ENCODE measurements around the gene COL6A1. TPM values are rescaled to one million over a fixed set of nuclear protein-coding genes. Genes with fewer than 3 reads are reported as not detected.

COL6A1 gene
- total and polyA plus RNA-seq, 2 donors (not counting 3 experiments of a cell fraction or from before 2014, with no cell fraction given): 30.1 to 42.4 TPM

DNA sequence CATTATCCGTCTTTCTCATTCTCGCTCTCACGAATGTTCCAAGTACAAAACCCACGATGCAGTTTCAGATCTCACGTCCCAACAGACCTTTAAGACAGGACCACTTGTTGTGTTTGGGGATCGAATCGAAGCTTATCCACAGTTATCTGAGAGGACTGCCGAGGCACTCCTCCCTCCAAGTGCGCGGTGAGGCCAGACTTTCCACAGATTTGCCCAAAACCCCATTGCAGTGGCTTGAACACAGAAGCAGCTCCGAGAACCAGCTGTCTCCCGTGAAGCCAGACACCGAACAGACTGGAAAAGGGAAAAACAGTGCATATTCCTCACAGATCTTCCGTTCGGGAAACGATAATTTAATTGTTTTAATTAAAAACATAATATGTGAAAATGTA is 69.8 kb downstream of the COL6A1 start:
- Histone ChIP-seq H3K9ac (replicated peaks; ENCODE audit: extremely low read depth, insufficient read depth, low read length) (no peak overlapping the region), H3K27me3 (ENCODE audit: control insufficient read depth in 2 of 2, insufficient read depth in 2 of 2, low read length in 2 of 2) (no peaks in the 10 kb centered on the region), H3K4me1 (ENCODE audit: control insufficient read depth, extremely low read depth, insufficient read depth, low read length) (no peaks in the 10 kb centered on the region), H3K36me3 (ENCODE audit: control insufficient read depth in 2 of 2, extremely low read depth in 1 of 2, insufficient read depth in 2 of 2, low read length in 2 of 2) (no peaks in the 10 kb centered on the region), H3K4me3 (replicated peaks in 1 of 3; ENCODE audit: insufficient read depth in 1 of 3, low read depth in 1 of 3, low read length in 3 of 3) (no peak overlapping the region), H2AFZ (ENCODE audit: low read depth, low read length) (no peak overlapping the region), H3K79me2 (ENCODE audit: control insufficient read depth, insufficient read depth, low read length) (no peaks in the 10 kb centered on the region), H3K9me1 (replicated peaks; ENCODE audit: control insufficient read depth, extremely low read depth, insufficient read depth, low read length) (no peaks in the 10 kb centered on the region), H3K27ac (ENCODE audit: insufficient read depth, low read depth, low read length) (no peak overlapping the region), H4K20me1 (replicated peaks; ENCODE audit: control insufficient read depth, extremely low read depth, insufficient read depth, low read length) (no peaks in the 10 kb centered on the region), H3K9me3 (replicated peaks; ENCODE audit: control insufficient read depth, insufficient read depth, low read length) (no peaks in the 10 kb centered on the region), H3K4me2 (ENCODE audit: insufficient read depth, low read length) (no peak overlapping the region)
- DNase-seq (ENCODE audit: low read depth, low spot score): no peak
- no TSS peak for BruUV-seq (replicated peaks)
- CTCF ChIA-PET: no interaction called here
- FAIRE-seq: no peak
- POLR2A ChIA-PET: no interaction called here
- dilution Hi-C loops (cut with MboI; ENCODE audit: extremely low pct_ligation_motif_present, low sequenced_read_pairs) (no loop called here), intact Hi-C loops (cut with micrococcal nuclease) (no loop called here)
- no peak for TF ChIP-seq FOS (IDR thresholded peaks at IDR 0.05; ENCODE audit: borderline replicate concordance, insufficient read depth, low read length)
- TF ChIP-seq JUN (IDR thresholded peaks at IDR 0.05; ENCODE audit: borderline replicate concordance, insufficient read depth, insufficient read length, low read depth): no peak
- TF ChIP-seq MYC (IDR thresholded peaks at IDR 0.05; ENCODE audit: low read depth, low read length): no peak
- no peak for TF ChIP-seq GATA2 (IDR thresholded peaks at IDR 0.05; ENCODE audit: insufficient read depth, insufficient read length, low read depth, low read length)
- TF ChIP-seq, protein P1, sequence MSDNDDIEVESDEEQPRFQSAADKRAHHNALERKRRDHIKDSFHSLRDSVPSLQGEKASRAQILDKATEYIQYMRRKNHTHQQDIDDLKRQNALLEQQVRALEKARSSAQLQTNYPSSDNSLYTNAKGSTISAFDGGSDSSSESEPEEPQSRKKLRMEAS (IDR thresholded peaks at IDR 0.05; ENCODE audit: insufficient read depth, insufficient read length): no peak

- no peaks in the 10 kb centered on the region for H4K20me1 ChIP-seq (replicated peaks; ENCODE audit: control insufficient read depth, extremely low read depth, insufficient read depth, low read length)
- H3K9me3 ChIP-seq (replicated peaks; ENCODE audit: control insufficient read depth, insufficient read depth, low read length): no peaks in the 10 kb centered on the region
- H3K27ac ChIP-seq (ENCODE audit: insufficient read depth, low read depth, low read length): no peak overlapping the region
- DNase-seq (ENCODE audit: low read depth, low spot score) (no peak), FAIRE-seq (no peak)
- TF ChIP-seq GATA2 (IDR thresholded peaks at IDR 0.05; ENCODE audit: insufficient read depth, insufficient read length, low read depth, low read length) (no peak), CTCF (IDR thresholded peaks at IDR 0.05; ENCODE audit: extremely low read depth in 1 of 2, insufficient read depth in 1 of 2, low read depth in 1 of 2, low read length in 2 of 2) (no peak), POLR2AphosphoS5 (IDR thresholded peaks at IDR 0.05; ENCODE audit: insufficient read depth, low read depth, low read length) (no peak), MYC (IDR thresholded peaks at IDR 0.05; ENCODE audit: low read depth, low read length) (no peak), JUN (IDR thresholded peaks at IDR 0.05; ENCODE audit: borderline replicate concordance, insufficient read depth, insufficient read length, low read depth) (no peak), EZH2 (IDR thresholded peaks at IDR 0.05; ENCODE audit: borderline replicate concordance, low read depth, low read length, severe bottlenecking) (no peak), POLR2A (IDR thresholded peaks at IDR 0.05; ENCODE audit: low read depth, low read length) (no peak), FOS (IDR thresholded peaks at IDR 0.05; ENCODE audit: borderline replicate concordance, insufficient read depth, low read length) (no peak)
- TF ChIP-seq, protein P1 (IDR thresholded peaks at IDR 0.05; ENCODE audit: insufficient read depth, insufficient read length): no peak
- H3K9me1 ChIP-seq (replicated peaks; ENCODE audit: control insufficient read depth, extremely low read depth, insufficient read depth, low read length): no peaks in the 10 kb centered on the region
- intact Hi-C loops (cut with micrococcal nuclease): no loop called here
- POLR2A ChIA-PET: no interaction called here
- dilution Hi-C loops (cut with MboI; ENCODE audit: extremely low pct_ligation_motif_present, low sequenced_read_pairs): no loop called here
- H3K4me1 ChIP-seq (ENCODE audit: control insufficient read depth, extremely low read depth, insufficient read depth, low read length): no peaks in the 10 kb centered on the region
- no TSS peak for BruUV-seq (replicated peaks)
- no peaks in the 10 kb centered on the region for H3K79me2 ChIP-seq (ENCODE audit: control insufficient read depth, insufficient read depth, low read length)
- no peaks in the 10 kb centered on the region for H3K27me3 ChIP-seq (ENCODE audit: control insufficient read depth in 2 of 2, insufficient read depth in 2 of 2, low read length in 2 of 2)
- no peak overlapping the region for H2AFZ ChIP-seq (ENCODE audit: low read depth, low read length)
- no peak overlapping the region for H3K4me2 ChIP-seq (ENCODE audit: insufficient read depth, low read length)
- CTCF ChIA-PET: no interaction called here
- no peak overlapping the region for H3K4me3 ChIP-seq (replicated peaks in 1 of 3; ENCODE audit: insufficient read depth in 1 of 3, low read depth in 1 of 3, low read length in 3 of 3)
- no peaks in the 10 kb centered on the region for H3K36me3 ChIP-seq (ENCODE audit: control insufficient read depth in 2 of 2, extremely low read depth in 1 of 2, insufficient read depth in 2 of 2, low read length in 2 of 2)
- no peak overlapping the region for H3K9ac ChIP-seq (replicated peaks; ENCODE audit: extremely low read depth, insufficient read depth, low read length)
These were observed 70.5 kb downstream of the COL6A1 start for GRCh38 chr21:46051821-46052675.

Data from endothelial cell of umbilical vein (primary cell).